ENCODE measurements around the gene HS3ST1.

Gene HS3ST1

GRCh38 chr4:11426003-11426402 lies 2.7 kb downstream of the HS3ST1 start:
- Histone ChIP-seq H3K4me1 (ENCODE audit: insufficient read depth, low read length, poor library complexity, severe bottlenecking) (no peaks in the 10 kb centered on the region), H3K4me3 (ENCODE audit: low read length, poor library complexity, severe bottlenecking) (no peak overlapping the region), H3K9me3 (ENCODE audit: insufficient read depth, low read depth, low read length) (no peaks in the 10 kb centered on the region), H2AFZ (ENCODE audit: low read length) (no peak overlapping the region), H3K4me2 (ENCODE audit: low read depth, low read length, poor library complexity, severe bottlenecking) (no peak overlapping the region), H3K9me2 (replicated peaks; ENCODE audit: low read depth, low read length) (no peaks in the 10 kb centered on the region), H3K36me3 (ENCODE audit: insufficient read depth, low read length) (no peaks in the 10 kb centered on the region), H3K9ac (ENCODE audit: low read depth, low read length, poor library complexity, severe bottlenecking) (no peak overlapping the region), H3K79me2 (ENCODE audit: insufficient read depth, low read length) (no peaks in the 10 kb centered on the region), H4K20me1 (ENCODE audit: insufficient read depth, low read length, poor library complexity, severe bottlenecking) (no peaks in the 10 kb centered on the region), H3K27me3 (ENCODE audit: insufficient read depth, low read length, poor library complexity, severe bottlenecking) (no peaks in the 10 kb centered on the region), H3F3A (ENCODE audit: low read depth) (no peaks in the 10 kb centered on the region)
- no peak for TF ChIP-seq EZH2phosphoT487 (IDR thresholded peaks at IDR 0.05; ENCODE audit: borderline replicate concordance)
- TF ChIP-seq, protein P1, sequence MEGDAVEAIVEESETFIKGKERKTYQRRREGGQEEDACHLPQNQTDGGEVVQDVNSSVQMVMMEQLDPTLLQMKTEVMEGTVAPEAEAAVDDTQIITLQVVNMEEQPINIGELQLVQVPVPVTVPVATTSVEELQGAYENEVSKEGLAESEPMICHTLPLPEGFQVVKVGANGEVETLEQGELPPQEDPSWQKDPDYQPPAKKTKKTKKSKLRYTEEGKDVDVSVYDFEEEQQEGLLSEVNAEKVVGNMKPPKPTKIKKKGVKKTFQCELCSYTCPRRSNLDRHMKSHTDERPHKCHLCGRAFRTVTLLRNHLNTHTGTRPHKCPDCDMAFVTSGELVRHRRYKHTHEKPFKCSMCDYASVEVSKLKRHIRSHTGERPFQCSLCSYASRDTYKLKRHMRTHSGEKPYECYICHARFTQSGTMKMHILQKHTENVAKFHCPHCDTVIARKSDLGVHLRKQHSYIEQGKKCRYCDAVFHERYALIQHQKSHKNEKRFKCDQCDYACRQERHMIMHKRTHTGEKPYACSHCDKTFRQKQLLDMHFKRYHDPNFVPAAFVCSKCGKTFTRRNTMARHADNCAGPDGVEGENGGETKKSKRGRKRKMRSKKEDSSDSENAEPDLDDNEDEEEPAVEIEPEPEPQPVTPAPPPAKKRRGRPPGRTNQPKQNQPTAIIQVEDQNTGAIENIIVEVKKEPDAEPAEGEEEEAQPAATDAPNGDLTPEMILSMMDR (conservative IDR thresholded peaks at IDR 0.05; ENCODE audit: low read length) = no peak

DNA sequence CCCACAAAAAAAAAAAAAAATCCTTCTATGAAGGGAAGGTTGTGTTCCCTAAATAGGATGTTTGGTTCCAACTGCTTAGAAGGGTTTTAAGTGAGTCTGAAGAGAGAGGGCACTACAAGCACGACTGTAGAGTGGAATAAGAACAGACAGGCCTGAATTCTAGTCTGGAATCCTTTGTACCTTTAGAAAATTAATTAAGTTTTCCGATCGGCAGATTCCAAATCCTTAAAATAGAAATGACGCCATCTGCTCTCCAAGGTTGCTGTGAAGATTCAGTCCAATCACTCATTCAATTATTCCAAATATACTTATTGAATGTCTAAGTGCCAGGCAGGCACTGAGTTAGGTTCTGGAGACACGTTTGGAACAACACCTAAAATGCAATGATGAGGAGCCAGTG lies 3.8 kb downstream of the HS3ST1 start:
- Histone ChIP-seq H3K27me3 (ENCODE audit: insufficient read depth, low read length, poor library complexity, severe bottlenecking) (no peaks in the 10 kb centered on the region), H3K9ac (ENCODE audit: low read depth, low read length, poor library complexity, severe bottlenecking) (no peak overlapping the region), H4K20me1 (ENCODE audit: insufficient read depth, low read length, poor library complexity, severe bottlenecking) (no peaks in the 10 kb centered on the region), H3K9me3 (ENCODE audit: insufficient read depth, low read depth, low read length) (no peaks in the 10 kb centered on the region), H3F3A (ENCODE audit: low read depth) (no peaks in the 10 kb centered on the region), H3K4me3 (ENCODE audit: low read length, poor library complexity, severe bottlenecking) (no peak overlapping the region), H3K9me2 (replicated peaks; ENCODE audit: low read depth, low read length) (no peaks in the 10 kb centered on the region), H3K36me3 (ENCODE audit: insufficient read depth, low read length) (no peaks in the 10 kb centered on the region), H3K4me1 (ENCODE audit: insufficient read depth, low read length, poor library complexity, severe bottlenecking) (no peaks in the 10 kb centered on the region), H3K79me2 (ENCODE audit: insufficient read depth, low read length) (no peaks in the 10 kb centered on the region), H3K4me2 (ENCODE audit: low read depth, low read length, poor library complexity, severe bottlenecking) (no peak overlapping the region), H2AFZ (ENCODE audit: low read length) (no peak overlapping the region)
- no peak for TF ChIP-seq EZH2phosphoT487 (IDR thresholded peaks at IDR 0.05; ENCODE audit: borderline replicate concordance)
- TF ChIP-seq, protein P1 (conservative IDR thresholded peaks at IDR 0.05; ENCODE audit: low read length) = no peak

GRCh38 chr4:11424000-11424399 lies 4.7 kb downstream of the HS3ST1 start:
- Histone ChIP-seq H3K79me2 (ENCODE audit: insufficient read depth, low read length) (no peaks in the 10 kb centered on the region), H3K36me3 (ENCODE audit: insufficient read depth, low read length) (no peaks in the 10 kb centered on the region), H4K20me1 (ENCODE audit: insufficient read depth, low read length, poor library complexity, severe bottlenecking) (no peaks in the 10 kb centered on the region), H3K9me2 (replicated peaks; ENCODE audit: low read depth, low read length) (no peaks in the 10 kb centered on the region), H3K4me2 (ENCODE audit: low read depth, low read length, poor library complexity, severe bottlenecking) (no peak overlapping the region), H2AFZ (ENCODE audit: low read length) (no peak overlapping the region), H3K4me3 (ENCODE audit: low read length, poor library complexity, severe bottlenecking) (no peak overlapping the region), H3F3A (ENCODE audit: low read depth) (no peaks in the 10 kb centered on the region), H3K27me3 (ENCODE audit: insufficient read depth, low read length, poor library complexity, severe bottlenecking) (no peaks in the 10 kb centered on the region), H3K9ac (ENCODE audit: low read depth, low read length, poor library complexity, severe bottlenecking) (no peak overlapping the region), H3K9me3 (ENCODE audit: insufficient read depth, low read depth, low read length) (no peaks in the 10 kb centered on the region), H3K4me1 (ENCODE audit: insufficient read depth, low read length, poor library complexity, severe bottlenecking) (no peaks in the 10 kb centered on the region)
- TF ChIP-seq, protein P1 (conservative IDR thresholded peaks at IDR 0.05; ENCODE audit: low read length) = peak; percentile 68
- no peak for TF ChIP-seq EZH2phosphoT487 (IDR thresholded peaks at IDR 0.05; ENCODE audit: borderline replicate concordance)

Measured in Loucy (cell line).